HEK293 (cell line): ENCODE data around the gene RYR2.
A peak's percentile ranks its signal among the peaks of the same experiment; 100 is the strongest.

Experiments
- CTCF ChIA-PET: fragments of 350-600 bp; formaldehyde crosslinking; extraction: SDS; loops from one replicate; lab custom pipeline; 2021; ENCODE audit warnings: antibody characterized with exemption; lab: Yijun Ruan, JAX
- POLR2A ChIA-PET: fragments of 300-600 bp; formaldehyde crosslinking; extraction: SDS; loops from one replicate; lab custom pipeline; 2020; ENCODE audit warnings: antibody characterized with exemption, inconsistent platforms; lab: Yijun Ruan, JAX
- H3K27ac ChIP-seq: fragments of 200-500 bp; sonication (Bioruptor generic); 2 replicates; pipeline ENCODE4 v1.5.1; 2014; ENCODE audit warnings: low read depth, low read length, control low read depth, inconsistent platforms; ENCODE audit errors: extremely low read depth
- H3K36me3 ChIP-seq, 2 experiments: fragments of 200-500 bp in 1 of 2; sonication (Bioruptor generic) in 1 of 2; 1 replicate in 1 of 2; 2 replicates in 1 of 2; pipeline ENCODE4 v1.5.1; 2014 to 2017; ENCODE audit warnings: inconsistent platforms in 2 of 2, low read length in 2 of 2; ENCODE audit not compliant: control insufficient read depth in 2 of 2, insufficient read depth in 1 of 2
- H3K4me1 ChIP-seq: fragments of 200-500 bp; sonication (Bioruptor generic); 2 replicates; pipeline ENCODE4 v1.5.1; 2014; ENCODE audit warnings: mild to moderate bottlenecking, low read length, inconsistent platforms; ENCODE audit not compliant: control insufficient read depth, insufficient read depth
- H3K4me3 ChIP-seq: 2 replicates; pipeline ENCODE4 v1.5.1; 2011; ENCODE audit warnings: low read depth, mild to moderate bottlenecking, control low read depth, low read length, moderate library complexity
- H3K9me3 ChIP-seq: fragments of 200-500 bp; sonication (Bioruptor generic); 2 replicates; pipeline ENCODE4 v1.5.1; 2014; ENCODE audit warnings: low read depth, low read length, inconsistent platforms; ENCODE audit not compliant: control insufficient read depth, insufficient read depth
- OSR2 ChIP-seq: fragments of 450-650 bp; formaldehyde crosslinking; IDR thresholded peaks from 2 replicates; pipeline ENCODE4 v1.5.1; 2016; ENCODE audit warnings: missing biosample characterization, missing genetic modification characterization
- TRIM28 ChIP-seq: IDR thresholded peaks from 2 replicates; pipeline ENCODE4 v1.6.1; 2011; ENCODE audit warnings: low read length, control low read depth, borderline replicate concordance
- WT1 ChIP-seq: fragments of 450-650 bp; formaldehyde crosslinking; IDR thresholded peaks from 2 replicates; pipeline ENCODE4 v1.5.1; 2016; ENCODE audit warnings: missing biosample characterization, missing genetic modification characterization
- ZIC2 ChIP-seq: fragments of 450-650 bp; formaldehyde crosslinking; IDR thresholded peaks from 2 replicates; pipeline ENCODE4 v1.5.1; 2016; ENCODE audit warnings: missing biosample characterization, missing genetic modification characterization
- ZNF169 ChIP-seq: fragments of 450-650 bp; formaldehyde crosslinking; IDR thresholded peaks from 2 replicates; pipeline ENCODE4 v1.5.1; 2016; ENCODE audit warnings: missing biosample characterization, missing genetic modification characterization
- ZNF239 ChIP-seq: fragments of 450-650 bp; formaldehyde crosslinking; IDR thresholded peaks from 2 replicates; pipeline ENCODE4 v1.5.1; 2016; ENCODE audit warnings: missing biosample characterization, missing genetic modification characterization
- ZNF423 ChIP-seq: fragments of 450-650 bp; formaldehyde crosslinking; IDR thresholded peaks from 2 replicates; pipeline ENCODE4 v1.5.1; 2016; ENCODE audit warnings: missing biosample characterization, missing genetic modification characterization
- ZNF510 ChIP-seq: fragments of 450-650 bp; formaldehyde crosslinking; IDR thresholded peaks from 2 replicates; pipeline ENCODE4 v1.5.1; 2018; ENCODE audit warnings: mild to moderate bottlenecking, missing genetic modification characterization, missing biosample characterization; ENCODE audit not compliant: insufficient replicate concordance
- ZNF518A ChIP-seq: fragments of 450-650 bp; formaldehyde crosslinking; conservative IDR thresholded peaks from 2 replicates; pipeline ENCODE4 v1.5.1; 2016; ENCODE audit warnings: low read depth, missing biosample characterization, missing genetic modification characterization
- ZNF555 ChIP-seq: fragments of 450-650 bp; formaldehyde crosslinking; conservative IDR thresholded peaks from 2 replicates; pipeline ENCODE4 v1.5.1; 2017; ENCODE audit warnings: missing biosample characterization, mild to moderate bottlenecking, missing genetic modification characterization, inconsistent platforms
- ZNF558 ChIP-seq: fragments of 450-650 bp; formaldehyde crosslinking; IDR thresholded peaks from 2 replicates; pipeline ENCODE4 v1.5.1; 2016; ENCODE audit warnings: missing biosample characterization, missing genetic modification characterization
- ZNF560 ChIP-seq: fragments of 450-650 bp; formaldehyde crosslinking; IDR thresholded peaks from 2 replicates; pipeline ENCODE4 v1.5.1; 2017; ENCODE audit warnings: missing biosample characterization, missing genetic modification characterization, borderline replicate concordance
- ZNF585B ChIP-seq: fragments of 450-650 bp; formaldehyde crosslinking; IDR thresholded peaks from 2 replicates; pipeline ENCODE4 v1.5.1; 2016; ENCODE audit warnings: missing biosample characterization, missing genetic modification characterization
- TF ChIP-seq, protein P1 (sequence below): fragments of 450-650 bp; formaldehyde crosslinking; IDR thresholded peaks from 2 replicates; pipeline ENCODE4 v1.5.1; 2017; ENCODE audit warnings: missing biosample characterization, missing genetic modification characterization
- TF ChIP-seq, protein P2 (sequence below): fragments of 450-650 bp; formaldehyde crosslinking; IDR thresholded peaks from 2 replicates; pipeline ENCODE4 v1.5.1; 2016; ENCODE audit warnings: missing biosample characterization, missing genetic modification characterization

The RYR2 gene

DNA sequence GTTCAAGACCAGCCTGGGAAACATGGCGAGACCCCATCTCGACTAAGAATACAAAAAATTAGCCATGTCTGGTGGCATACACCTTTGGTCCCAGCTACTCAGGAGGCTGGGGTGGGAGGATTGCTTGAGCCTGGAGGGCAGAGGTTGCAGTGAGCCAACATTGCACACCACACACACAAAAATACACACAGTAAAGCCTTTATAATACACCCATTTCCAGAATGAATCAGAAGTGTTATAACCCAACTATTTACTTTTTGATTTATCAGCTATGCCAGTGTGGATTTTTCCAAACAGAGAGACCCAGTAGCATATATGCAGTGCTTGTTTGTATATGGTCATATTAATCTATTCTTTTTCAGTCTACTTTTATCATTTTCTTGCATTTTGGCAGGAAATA is 648.7 kb downstream of the RYR2 start (continued):
- TF ChIP-seq, protein P1, sequence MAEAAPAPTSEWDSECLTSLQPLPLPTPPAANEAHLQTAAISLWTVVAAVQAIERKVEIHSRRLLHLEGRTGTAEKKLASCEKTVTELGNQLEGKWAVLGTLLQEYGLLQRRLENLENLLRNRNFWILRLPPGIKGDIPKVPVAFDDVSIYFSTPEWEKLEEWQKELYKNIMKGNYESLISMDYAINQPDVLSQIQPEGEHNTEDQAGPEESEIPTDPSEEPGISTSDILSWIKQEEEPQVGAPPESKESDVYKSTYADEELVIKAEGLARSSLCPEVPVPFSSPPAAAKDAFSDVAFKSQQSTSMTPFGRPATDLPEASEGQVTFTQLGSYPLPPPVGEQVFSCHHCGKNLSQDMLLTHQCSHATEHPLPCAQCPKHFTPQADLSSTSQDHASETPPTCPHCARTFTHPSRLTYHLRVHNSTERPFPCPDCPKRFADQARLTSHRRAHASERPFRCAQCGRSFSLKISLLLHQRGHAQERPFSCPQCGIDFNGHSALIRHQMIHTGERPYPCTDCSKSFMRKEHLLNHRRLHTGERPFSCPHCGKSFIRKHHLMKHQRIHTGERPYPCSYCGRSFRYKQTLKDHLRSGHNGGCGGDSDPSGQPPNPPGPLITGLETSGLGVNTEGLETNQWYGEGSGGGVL, result no peak
- TF ChIP-seq ZNF558 (tag by site-specific recombination), result no peak
- no peak for TF ChIP-seq ZIC2
- TF ChIP-seq WT1 (tag by site-specific recombination), result no peak
- TF ChIP-seq OSR2 (tag by site-specific recombination), result no peak
- TF ChIP-seq, protein P2, sequence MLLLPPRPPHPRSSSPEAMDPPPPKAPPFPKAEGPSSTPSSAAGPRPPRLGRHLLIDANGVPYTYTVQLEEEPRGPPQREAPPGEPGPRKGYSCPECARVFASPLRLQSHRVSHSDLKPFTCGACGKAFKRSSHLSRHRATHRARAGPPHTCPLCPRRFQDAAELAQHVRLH (tag by site-specific recombination), result no peak
- TF ChIP-seq, all 188 proteins: peak for 0

DNA sequence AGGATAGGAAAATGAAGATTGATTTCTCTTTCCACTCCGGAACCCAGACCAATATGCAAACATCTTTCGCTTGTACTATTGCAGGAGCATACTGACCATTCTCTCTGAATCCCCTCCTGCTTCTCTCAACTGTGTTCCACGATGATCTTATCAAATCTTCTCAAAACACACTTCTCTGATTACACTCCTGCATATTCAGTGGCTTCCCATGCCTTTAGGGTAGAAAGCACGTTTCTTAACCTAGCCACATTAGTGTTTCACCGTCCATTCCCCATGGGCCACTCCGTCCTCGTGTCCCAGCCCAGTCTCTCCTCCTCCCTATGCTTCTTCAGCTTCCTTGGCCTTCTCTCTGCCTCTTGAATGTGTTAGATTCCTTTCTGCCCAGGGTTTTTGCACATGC is 650.3 kb downstream of the RYR2 start:
- Histone ChIP-seq H3K27ac (no peak overlapping the region), H3K4me1 (peaks cover 3% of the 10 kb centered on the region; the same call in 1 of the 2 replicates), H3K4me3 (no peak overlapping the region)
- CTCF ChIA-PET, result interaction anchor here (0.6 kb wide), 1 partner anchor 494 kb away, joined by 3 read pairs; no protein-coding TSS in a partner anchor
- TF ChIP-seq ZNF560 (tag by site-specific recombination) (no peak), ZNF510 (tag by site-specific recombination) (no peak), TRIM28 (peak; percentile 84), ZNF585B (no peak), ZNF423 (no peak), ZNF518A (no peak)
- TF ChIP-seq, all 188 proteins: peak for 1
- Histone ChIP-seq H3K36me3 (no peaks in the 10 kb centered on the region), H3K9me3 (no peaks in the 10 kb centered on the region)
- POLR2A ChIA-PET, result no interaction called here

GRCh38 chr1:237695878-237696277 is 653.9 kb downstream of the RYR2 start:
- no peak overlapping the region for H3K4me3 ChIP-seq
- no peak overlapping the region for H3K27ac ChIP-seq
- TF ChIP-seq ZNF169 (tag by site-specific recombination), result no peak
- TF ChIP-seq ZNF555 (tag by site-specific recombination), result 0 out of 2 replicates have a peak, but pooled peaks have one; percentile 0
- no peak for TF ChIP-seq ZNF239 (tag by site-specific recombination)
- H3K36me3 ChIP-seq, result no peaks in the 10 kb centered on the region
- no peaks in the 10 kb centered on the region for H3K9me3 ChIP-seq
- CTCF ChIA-PET, result no interaction called here
- peaks cover 3% of the 10 kb centered on the region; the same call in 1 of the 2 replicates for H3K4me1 ChIP-seq
- POLR2A ChIA-PET, result no interaction called here
